CD4-positive, alpha-beta T cell treated with Interleukin-1 beta for 1 hour (primary cell): Measurements from ENCODE around the gene RIMBP2.
"Not testable (repeated sequence)": the region's sequence is repeated elsewhere in the genome, so short reads cannot be mapped to it uniquely, and the experiment has no call there.

Experiments used
- DNase-seq, 2 donors: peaks; one replicate each; pipeline ENCODE4 v3.0.0-alpha.2; 2020 to 2022

The RIMBP2 gene

GRCh38 chr12:130738403-130738802, 22.3 kb upstream of the RIMBP2 start:
- DNase-seq = not testable (repeated sequence)

- DNase-seq = no peak
These were observed 21.6 kb upstream of the RIMBP2 start for GRCh38 chr12:130737731-130738130.

GRCh38 chr12:130729344-130729743, 13.2 kb upstream of the RIMBP2 start:
- no peak for DNase-seq

- no peak for DNase-seq
These were observed 12.3 kb upstream of the RIMBP2 start for GRCh38 chr12:130728158-130729058.

DNA sequence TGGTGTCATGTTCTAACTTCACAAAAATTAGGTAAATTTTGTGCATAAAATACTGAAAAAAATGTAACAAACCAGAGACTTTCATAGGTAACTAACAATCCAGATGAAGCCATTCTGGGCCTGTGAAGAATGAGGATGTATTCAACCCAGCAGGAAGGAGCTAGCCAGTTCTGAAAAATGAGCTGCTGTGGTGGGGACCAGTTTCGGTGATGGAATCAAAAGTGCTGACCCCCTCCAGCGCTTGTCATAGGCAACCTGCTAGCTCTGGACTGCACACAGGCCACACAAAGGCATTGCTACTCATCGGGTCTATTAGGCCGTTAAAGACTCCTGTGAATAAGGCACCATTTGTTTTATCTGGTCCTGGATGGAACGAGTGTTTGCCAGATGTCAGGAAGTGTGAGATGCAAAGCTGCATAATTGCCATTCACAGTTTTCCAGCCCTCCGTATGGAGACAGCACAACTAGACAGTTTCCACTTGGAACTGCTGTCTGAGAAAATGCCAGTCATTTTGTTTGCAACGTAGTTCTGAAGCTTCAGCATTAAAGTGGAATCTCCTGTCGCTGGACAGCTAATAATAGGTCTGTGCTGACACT, 3.3 kb upstream of the RIMBP2 start:
- no peak for DNase-seq

GRCh38 chr12:130717752-130718151, 1.7 kb upstream of the RIMBP2 start:
- no peak for DNase-seq

DNA sequence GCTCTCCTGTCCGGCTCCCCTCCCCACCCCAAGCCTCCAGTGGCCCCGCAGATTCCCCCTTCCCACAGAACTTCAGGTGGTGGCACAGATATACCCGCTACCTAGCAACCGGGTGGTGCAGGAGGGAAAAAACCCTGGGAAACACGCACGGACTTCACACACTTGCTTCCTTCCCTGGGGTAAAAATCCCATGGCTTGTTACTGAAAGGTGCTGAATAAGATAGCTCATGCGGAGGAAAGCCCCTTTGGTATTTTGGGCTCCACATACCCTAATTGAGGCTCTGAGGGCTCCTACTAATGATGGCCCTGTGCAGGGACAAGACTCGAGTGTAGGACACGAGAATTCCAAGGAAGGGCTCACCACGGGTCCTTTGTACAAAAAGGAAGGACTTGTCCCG, 869 bp upstream of the RIMBP2 start:
- DNase-seq = no peak

- no peak for DNase-seq
These were observed 725 bp downstream of the RIMBP2 start for GRCh38 chr12:130715150-130715997.

GRCh38 chr12:130714591-130715149, 1.4 kb downstream of the RIMBP2 start:
- DNase-seq = no peak

GRCh38 chr12:130714091-130714590, 2.0 kb downstream of the RIMBP2 start:
- no peak for DNase-seq

DNA sequence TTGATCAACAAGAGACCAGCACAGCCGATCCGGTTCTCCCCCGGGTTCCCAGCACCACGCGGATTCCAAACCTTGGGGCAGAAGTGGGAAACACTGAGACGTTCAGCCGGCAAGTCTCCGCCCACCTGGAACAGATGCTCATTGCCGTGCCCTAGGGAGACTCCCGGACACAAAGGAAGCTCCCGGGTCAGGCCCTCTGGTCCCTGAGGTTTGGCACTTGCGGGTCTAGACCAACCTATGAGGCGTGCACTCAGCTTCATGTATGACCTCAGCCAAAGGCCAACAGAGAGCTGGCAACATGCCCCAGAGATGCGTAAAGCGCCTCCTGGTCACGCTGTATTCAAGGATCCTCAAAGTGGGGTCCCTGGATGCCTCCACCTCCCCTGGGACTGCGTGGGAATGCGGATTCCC, 2.5 kb downstream of the RIMBP2 start:
- no peak for DNase-seq

GRCh38 chr12:130712346-130713065, 3.6 kb downstream of the RIMBP2 start:
- DNase-seq = no peak

DNA sequence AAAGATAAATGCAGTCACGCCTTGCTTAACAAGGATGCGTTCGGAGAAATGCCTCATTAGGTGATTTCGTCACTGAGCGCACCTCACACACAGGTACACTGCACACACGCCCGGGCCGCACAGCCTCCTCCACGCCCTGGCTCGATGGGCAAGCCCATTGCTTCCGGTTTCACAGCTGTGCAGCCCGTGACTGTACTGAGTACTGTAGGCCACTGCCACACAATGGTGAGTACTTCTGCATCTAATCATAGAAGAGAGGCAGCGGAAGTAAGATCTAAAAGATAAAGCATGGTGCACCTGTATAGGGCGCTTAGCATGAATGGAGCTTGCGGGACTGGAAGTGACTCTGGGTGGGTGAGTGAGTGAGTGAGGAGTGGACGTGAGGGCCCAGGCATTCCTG, 4.3 kb downstream of the RIMBP2 start:
- no peak for DNase-seq

DNA sequence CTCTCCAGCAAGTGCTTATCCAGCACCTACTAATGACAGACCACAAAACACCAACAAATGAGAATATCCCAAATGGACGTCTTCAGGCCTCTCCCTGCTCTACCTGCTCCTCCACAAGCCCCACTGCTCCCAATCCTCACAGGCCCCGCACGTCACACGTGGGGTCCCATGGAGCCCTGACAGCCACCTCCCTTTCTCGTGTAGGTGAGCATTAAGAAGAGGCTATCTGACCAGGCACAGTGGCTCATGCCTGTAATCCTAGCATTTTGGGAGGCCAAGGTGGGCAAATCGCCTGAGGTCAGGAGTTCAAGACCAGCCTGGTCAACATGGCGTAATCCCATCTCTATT, 5.4 kb downstream of the RIMBP2 start:
- no peak for DNase-seq

DNA sequence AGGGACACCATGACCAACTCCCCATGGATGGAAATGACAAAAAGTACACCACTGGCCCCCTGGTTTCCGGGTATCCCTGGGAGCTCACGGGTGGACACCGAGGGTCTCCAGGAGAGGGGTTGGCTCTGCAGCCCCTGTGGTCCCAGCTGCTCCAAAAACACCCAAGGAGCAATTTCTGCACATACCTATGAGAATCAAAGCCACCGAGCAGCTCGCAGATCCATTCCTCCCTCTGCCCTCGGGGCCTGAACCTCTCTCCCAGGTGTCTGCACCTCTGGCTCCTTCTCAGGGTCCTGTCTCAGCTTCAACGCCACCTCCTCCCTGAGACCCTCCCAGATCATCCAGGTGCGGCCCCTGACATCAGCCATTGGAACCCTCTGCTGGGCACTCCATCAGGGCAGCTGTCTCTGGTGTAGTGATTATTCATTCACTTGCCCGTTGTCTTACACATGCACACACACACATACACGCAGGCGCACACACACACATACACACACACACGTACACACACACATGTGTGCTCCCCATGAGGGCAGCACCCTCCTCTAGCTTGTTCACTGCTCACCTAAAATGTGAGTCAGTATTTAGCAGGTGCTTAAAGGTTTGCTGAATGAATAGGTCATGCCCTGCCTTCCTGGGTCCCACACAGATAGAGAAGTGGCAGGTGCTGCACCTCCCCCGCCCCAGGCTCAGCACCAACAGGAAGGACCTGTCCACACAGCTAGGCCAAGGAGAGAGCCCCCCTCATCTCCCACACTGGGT, 5.9 kb downstream of the RIMBP2 start:
- no peak for DNase-seq

DNA sequence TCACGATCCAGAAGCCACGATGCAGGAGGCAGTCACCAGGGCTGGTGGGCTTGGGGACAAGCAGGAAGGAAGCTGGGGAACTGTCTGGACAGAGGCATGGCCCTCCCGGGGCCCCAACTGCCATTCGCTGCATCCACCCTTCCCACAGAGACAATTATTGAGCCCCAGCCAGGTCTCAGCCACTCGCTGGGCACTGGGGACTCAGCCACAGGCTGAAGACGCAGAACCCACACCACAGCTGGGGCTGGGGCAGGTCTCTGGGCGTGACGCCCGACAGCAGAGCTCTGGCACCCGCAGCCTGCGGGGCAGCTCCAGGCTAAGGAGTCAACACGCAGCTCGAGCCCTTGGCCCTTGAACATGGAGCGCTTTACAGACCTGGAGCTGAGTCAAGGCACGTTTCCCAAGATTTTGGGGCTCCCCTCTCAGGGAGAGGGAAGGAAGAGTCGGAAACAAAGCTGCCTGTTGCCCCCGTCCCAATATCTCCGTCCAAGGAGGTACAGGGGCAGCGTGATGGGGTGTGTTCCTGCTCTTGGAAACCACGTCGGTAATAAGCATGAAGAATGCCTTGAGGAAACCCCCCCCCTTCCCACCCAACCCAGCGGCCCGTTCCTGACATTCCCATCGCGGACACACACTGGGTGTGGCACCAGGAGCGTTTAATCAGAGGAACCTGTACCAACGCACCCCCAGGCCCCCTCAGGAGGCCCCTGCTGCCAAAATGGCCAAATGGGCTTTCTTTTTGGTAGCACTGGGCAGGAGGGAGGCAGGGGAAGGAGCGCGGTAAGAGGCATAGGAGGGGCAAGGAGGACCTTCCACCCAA, 6.7 kb downstream of the RIMBP2 start:
- DNase-seq = no peak

DNA sequence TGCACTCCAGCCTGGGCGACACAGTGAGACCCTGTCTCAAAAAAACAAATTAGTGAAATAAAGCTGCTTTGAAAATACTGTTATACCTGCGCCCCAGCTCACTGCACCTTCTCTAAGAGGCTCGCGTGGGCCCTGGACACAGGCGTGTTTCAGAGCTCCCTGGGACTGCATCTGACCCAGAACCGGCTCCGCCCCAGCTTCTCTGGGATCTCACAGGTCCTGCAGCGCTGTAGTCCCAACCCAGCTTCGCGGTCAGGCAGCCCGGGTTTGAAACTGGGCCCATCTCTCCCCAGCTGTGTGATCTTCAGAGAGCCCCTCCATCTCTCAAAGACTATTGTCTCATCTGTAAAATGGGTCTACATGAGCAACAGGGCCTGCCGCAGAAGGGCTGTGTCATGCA, 7.5 kb downstream of the RIMBP2 start:
- no peak for DNase-seq

DNA sequence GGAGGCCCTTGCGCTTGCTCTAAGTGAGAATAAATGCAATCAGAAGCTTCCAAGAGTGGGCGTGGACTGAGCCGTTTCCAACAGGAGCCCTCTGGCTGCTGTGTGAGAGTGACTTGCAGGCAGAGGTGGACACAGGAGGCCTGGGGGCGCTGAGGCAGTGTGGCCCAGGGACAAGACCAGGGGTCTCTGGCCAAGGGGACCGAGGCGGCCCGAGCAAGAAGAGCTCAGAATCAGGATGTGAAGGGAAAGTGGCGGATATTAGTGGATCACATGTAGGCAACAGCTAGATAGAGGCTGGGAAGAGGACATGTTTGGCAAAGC, 8.6 kb downstream of the RIMBP2 start:
- DNase-seq = no peak

GRCh38 chr12:130706885-130707570, 9.1 kb downstream of the RIMBP2 start:
- no peak for DNase-seq

DNA sequence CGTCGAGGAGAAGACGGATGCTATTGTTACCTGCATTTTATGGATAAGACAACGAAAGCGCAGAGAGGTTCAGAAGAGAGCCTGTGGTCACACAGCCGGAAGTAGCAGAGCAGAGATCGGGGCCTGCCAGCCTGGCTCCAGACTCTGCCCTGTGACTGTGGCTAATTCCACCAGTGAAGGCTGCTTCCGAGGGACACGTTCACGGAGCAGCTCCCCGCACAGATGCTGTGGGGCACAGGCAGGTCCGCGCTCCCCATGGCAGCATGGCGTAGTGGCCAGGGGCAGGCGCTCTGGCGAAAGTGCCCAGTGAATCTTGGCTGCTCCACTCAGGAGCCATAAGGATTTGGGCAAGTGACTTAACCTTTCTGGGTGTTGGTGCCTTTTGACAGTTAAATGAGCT, 9.8 kb downstream of the RIMBP2 start:
- no peak for DNase-seq
